ENCODE measurements around the gene KCTD17. TPM values are rescaled to one million over a fixed set of nuclear protein-coding genes. Genes with fewer than 3 reads are reported as not detected.

Gene KCTD17
- total RNA-seq, 1 donor from 2014 or later, result 8.9 TPM

DNA sequence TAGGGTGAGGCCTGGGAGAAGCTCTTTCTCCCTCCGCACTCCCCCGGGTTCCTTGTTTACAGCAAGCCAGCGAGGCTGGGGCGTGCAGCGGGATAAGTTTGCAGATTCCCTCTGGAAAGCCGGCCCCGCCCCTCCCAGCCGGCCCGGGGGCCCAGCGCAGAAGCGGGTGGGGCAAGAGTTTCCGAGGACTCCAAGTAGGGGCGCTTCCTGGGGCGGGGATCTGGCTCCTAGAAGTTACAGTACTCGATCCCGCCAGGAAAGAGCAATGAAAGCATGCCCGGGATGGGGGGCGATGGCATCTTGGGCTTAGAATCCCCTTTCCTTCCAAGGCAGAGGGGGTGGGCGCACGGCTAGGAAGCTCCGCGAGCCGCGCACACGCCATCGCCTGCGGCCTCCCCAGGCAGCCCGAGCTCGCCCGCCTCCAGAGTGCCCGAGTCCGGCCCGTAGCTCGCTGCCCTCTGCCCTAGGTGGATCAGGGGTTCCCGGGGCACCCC, 32.7 kb upstream of the KCTD17 start:
- peak; percentile 53 for ATAC-seq (ENCODE audit: poor library complexity)
- peak; percentile 84 for DNase-seq
- intact Hi-C loops (cut with DNase I), result no loop called here

DNA sequence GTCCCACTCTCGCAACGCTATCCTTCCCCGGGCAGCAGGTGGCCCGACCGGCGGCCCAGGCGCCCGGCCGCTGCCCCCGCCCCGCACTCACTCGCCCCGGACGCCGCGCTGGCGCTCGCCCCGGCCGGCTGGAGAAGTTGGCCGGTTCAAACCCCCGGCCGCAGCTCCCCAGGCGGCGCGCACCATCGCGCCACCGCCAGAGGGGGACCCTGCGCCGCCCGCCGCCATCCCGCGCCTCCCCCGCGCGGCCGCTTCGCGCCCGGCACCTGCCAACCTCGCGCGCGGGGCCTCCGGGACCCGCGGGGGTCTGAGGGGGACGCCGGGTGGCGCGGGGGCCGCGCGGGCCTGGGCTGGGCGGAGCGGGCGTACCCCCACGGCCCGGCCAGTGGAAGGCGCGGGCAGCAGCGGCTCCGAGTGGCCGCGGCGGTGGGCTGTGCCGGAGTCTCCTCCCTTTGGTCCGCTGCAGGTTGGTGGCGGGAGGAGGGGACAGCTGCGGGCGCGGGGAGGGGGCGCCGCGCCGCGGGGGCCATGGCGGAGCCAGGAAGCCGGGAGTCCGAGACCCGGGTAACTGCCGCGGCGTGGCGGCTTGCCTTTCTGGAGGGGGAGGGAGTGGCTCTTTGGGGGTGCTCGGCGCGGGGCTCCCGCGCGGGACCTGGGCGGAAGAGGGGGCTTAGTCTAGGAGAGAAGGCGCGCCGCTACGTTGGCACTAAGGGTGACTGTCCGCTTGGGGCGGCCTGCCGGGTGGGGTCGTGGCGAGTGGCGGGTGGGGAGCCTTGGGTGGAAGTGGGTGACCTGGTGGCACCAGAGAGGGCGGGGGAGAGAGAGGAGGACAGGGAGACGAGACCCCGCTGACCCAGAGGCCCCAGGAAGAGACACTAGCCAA, 32.0 kb upstream of the KCTD17 start, which contains the start of the genes MPST and TST:
Gene MPST, plus strand, starts transcription at position 434 of the 883 bp plus-strand sequence. Its CDS starts 95 bp downstream, at position 529.
Gene TST, minus strand, starts transcription at position 139 of the 883 bp plus-strand sequence. CDS start 715 bp downstream, outside the sequence.
- DNase-seq (peak; percentile 89), ATAC-seq (ENCODE audit: poor library complexity) (peak; percentile 85)
- intact Hi-C loops (cut with DNase I), result no loop called here

DNA sequence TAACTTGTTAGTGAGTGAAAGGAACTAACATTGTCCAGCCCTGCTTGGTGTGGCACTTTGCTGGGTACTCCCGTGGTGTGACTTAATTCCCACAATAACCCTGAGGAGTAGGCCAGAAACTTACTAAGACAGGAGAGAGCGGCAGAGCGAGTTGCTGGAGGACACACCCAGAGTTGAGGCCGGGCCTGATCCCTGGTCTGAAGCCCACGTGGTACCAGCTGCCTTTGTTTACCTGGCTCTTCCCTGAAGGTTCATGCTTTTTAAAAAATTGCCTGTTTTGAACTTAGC, 31.4 kb upstream of the KCTD17 start:
- intact Hi-C loops (cut with DNase I), result no loop called here
- ATAC-seq (ENCODE audit: poor library complexity), result peak; percentile 34

DNA sequence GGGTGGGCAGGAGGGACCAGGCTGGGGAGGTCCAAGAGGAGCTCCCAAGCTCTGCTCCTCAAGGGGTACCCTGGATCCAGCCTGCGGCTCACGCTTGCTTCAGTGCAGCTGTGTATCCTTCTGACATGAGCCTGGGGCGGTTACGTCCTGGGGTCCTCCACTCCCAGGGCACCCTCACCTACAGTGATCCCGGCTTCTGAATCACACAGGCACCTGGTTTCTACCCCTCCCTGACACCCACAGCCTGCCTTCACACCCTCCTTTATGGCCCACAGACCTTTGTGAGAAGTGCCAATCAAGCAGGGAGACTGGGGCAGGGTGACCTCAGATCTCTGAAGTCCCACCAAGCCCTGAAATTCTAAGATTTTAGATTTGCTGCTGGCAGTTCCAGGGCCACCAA, 30.5 kb upstream of the KCTD17 start:
- DNase-seq (no peak), ATAC-seq (ENCODE audit: poor library complexity) (no peak)
- intact Hi-C loops (cut with DNase I), result no loop called here

More for the DNA sequence above, 31.4 kb upstream of the KCTD17 start:
- DNase-seq, result no peak

DNA sequence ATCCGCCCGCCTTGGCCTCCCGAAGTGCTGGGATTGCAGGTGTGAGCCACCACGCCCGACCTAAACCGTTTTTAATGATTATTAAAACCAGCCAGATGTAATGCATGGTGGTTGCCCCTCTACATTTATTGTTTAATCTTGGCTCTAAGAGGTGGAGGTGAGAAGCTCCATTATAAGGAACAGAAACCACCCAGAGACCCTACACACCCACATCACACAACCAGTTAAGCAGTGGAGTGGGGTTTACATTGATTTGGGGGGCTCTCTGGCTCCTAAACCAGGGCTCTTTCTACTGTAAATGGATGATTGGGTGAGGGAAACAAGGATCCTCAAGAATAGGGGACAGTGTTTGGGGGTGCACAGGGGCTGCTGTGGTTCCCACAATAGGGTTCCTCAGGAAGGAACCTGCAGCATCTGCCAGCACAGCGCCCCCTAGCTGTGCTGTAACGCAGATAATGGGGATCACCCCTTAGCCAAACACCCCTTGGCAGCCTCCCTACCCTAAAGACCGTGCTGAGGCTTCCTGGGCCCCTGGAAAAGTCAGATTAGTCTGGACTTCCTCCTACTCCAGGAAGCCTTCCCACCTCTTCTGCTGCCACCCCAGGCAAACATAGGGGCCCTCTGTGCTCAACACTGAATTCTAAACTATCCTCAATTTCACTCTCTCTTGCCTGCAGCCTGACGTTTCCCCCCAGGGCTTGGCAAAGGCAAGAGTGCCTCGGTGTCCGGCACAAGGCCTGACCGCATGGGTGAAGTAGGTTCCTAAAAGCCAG, 29.6 kb upstream of the KCTD17 start:
- no peak for ATAC-seq (ENCODE audit: poor library complexity)
- peak; percentile 71 for DNase-seq
- intact Hi-C loops (cut with DNase I), result no loop called here

DNA sequence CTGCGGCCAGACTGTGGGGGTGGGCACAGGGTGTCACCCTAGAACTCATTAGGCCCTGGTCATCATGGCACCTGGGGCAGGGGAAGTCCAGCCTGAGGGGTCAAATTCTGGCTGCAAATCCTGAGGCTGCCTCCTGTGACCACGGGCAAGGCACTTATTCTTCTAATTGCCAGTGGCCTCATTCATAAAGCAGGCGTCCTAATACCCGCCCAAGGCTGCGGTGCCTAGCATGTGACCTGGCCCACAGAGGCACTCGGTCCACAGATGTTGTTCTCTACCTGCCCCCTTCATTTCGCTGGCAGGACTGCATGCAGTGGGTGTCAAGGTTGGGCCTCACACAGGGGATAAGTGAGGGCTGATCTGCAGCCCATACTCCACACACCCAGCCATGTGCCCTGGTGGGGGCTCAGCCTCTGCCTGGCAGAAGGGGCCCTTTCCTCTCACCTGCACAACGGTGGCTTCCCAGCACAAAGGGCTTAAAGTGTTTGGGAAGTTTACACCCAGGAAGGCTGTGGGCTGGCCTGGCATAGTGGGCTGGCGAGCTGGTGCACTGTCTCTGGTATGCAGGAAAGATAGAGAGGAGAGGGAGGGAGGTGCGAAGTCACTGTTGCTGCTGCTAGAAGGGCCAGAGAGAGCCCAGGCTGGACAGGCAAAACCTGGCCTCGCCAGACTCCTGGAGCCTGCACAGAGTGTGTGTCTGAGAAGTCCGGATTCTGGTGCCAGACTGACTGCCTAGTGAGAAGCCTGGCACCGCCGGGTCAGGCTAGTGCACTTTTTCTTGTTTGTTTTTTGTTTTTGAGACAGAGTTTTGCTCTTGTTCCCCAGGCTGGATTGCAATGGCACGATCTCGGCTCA, 28.8 kb upstream of the KCTD17 start:
- peak; percentile 8 for ATAC-seq (ENCODE audit: poor library complexity)
- intact Hi-C loops (cut with DNase I), result no loop called here
- no peak for DNase-seq

DNA sequence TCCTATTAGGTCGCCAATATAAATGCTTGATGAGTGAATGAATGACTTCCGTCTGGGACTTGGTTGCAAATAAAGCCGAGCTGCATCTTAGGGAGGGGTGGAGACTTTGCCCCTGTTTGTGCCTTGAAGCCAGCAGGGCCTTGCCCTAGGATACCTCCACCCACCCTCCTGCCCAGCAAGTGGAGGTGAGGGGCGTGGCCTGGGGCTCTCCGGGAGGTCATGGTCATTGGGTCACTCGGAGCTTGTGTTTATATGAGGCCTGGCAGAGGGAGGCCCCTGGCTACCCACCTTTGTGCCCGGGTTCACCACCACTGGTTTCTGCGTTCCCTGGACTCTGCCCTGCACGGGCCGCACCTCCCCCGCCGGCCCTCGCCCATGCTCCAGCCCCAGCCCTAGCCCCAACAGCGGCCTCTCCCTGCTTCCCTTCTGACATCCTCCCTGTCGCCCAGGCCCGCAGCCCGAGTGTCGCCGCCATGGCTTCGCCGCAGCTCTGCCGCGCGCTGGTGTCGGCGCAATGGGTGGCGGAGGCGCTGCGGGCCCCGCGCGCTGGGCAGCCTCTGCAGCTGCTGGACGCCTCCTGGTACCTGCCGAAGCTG, 27.7 kb upstream of the KCTD17 start:
- DNase-seq (no peak), ATAC-seq (ENCODE audit: poor library complexity) (no peak)
- intact Hi-C loops (cut with DNase I), result no loop called here

DNA sequence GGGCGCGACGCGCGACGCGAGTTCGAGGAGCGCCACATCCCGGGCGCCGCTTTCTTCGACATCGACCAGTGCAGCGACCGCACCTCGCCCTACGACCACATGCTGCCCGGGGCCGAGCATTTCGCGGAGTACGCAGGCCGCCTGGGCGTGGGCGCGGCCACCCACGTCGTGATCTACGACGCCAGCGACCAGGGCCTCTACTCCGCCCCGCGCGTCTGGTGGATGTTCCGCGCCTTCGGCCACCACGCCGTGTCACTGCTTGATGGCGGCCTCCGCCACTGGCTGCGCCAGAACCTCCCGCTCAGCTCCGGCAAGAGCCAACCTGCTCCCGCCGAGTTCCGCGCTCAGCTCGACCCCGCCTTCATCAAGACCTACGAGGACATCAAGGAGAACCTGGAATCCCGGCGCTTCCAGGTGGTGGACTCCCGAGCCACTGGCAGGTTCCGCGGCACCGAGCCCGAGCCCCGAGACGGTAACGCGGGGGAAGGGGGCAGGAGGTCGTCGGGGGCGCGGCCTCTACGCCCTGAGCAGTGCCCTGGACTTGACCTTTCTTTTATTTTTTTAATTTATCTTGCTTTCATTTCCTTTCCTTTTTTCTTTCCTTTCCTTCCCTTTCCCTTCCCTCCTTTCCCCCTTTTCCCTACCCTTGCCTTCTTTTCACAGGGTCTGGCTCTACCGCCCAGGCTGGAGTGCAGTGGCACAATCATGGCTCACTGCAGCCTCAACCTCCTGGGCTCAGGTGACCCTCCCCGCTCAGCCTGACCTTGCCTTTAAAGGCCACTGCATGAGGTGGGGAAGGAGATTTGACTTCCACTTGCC, 27.0 kb upstream of the KCTD17 start:
- DNase-seq (no peak), ATAC-seq (ENCODE audit: poor library complexity) (no peak)
- intact Hi-C loops (cut with DNase I), result no loop called here

DNA sequence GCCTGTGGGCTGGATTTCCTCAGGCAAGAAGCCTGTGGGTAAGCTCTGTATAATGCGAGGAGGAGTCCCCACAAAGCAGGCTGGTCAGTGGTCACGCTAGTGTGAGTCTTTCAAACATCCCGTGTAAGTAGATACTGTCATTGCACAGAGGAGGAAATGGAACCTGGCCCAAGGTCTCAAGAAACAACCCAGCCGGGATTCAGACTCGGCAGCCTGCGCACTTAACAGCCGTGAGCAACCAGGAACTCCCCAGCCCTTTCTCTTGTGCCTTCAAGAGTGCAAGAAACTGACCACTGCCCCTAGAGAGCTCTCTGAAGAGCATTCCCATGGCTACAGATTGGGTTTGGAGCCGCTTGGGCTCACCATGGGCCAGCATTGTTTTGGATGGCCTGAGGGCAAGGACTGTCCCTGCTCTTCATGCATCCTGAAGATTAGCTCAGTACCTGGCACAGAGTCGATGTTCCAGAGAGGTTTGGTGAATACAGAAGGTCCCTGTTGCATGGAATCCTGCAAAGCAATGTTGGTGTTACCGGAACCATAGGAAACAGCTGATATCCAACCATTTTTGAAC, 26.0 kb upstream of the KCTD17 start:
- ATAC-seq (ENCODE audit: poor library complexity) (no peak), DNase-seq (no peak)
- intact Hi-C loops (cut with DNase I), result no loop called here

DNA sequence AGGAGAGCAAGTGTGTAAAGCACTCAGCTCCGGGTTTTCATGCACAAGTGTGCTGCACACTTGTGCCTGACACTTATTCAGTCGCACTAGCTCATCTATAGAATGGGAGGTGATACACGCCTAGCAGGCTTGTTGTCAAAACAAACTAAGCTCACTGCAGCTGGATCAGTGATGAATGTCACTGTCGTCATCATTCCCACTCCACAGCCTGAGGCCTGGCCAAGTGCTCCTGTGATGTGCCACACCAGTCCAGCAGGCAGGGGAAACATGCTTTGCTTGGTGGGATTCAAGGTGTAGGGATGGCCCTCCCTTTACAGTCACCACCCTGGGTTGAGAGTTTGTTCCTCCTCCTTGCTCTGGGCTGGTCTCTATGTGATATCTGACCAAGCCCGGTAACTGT, 25.2 kb upstream of the KCTD17 start:
- intact Hi-C loops (cut with DNase I), result no loop called here
- ATAC-seq (ENCODE audit: poor library complexity) (peak; percentile 66), DNase-seq (no peak)

DNA sequence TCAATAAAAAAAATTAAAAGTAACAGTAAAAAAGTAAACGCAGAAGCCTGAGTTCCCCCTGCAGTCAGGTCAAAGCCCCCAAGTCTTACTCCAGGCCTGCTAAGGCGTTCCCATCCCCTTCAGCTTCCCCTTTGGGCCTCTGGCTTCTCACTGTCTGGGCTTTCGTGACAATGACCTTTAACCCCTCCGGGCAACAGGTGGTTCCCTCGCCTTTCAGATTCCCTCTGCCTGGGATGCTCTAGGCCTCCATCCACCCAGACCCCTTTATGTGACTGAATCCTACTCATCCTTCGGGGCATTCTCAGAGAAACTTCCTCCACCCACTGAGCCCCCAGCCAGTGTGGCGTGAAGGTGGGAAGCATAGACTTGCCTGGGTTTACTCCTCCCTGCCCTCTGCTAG, 24.0 kb upstream of the KCTD17 start:
- DNase-seq, result no peak
- no peak for ATAC-seq (ENCODE audit: poor library complexity)
- intact Hi-C loops (cut with DNase I), result no loop called here

DNA sequence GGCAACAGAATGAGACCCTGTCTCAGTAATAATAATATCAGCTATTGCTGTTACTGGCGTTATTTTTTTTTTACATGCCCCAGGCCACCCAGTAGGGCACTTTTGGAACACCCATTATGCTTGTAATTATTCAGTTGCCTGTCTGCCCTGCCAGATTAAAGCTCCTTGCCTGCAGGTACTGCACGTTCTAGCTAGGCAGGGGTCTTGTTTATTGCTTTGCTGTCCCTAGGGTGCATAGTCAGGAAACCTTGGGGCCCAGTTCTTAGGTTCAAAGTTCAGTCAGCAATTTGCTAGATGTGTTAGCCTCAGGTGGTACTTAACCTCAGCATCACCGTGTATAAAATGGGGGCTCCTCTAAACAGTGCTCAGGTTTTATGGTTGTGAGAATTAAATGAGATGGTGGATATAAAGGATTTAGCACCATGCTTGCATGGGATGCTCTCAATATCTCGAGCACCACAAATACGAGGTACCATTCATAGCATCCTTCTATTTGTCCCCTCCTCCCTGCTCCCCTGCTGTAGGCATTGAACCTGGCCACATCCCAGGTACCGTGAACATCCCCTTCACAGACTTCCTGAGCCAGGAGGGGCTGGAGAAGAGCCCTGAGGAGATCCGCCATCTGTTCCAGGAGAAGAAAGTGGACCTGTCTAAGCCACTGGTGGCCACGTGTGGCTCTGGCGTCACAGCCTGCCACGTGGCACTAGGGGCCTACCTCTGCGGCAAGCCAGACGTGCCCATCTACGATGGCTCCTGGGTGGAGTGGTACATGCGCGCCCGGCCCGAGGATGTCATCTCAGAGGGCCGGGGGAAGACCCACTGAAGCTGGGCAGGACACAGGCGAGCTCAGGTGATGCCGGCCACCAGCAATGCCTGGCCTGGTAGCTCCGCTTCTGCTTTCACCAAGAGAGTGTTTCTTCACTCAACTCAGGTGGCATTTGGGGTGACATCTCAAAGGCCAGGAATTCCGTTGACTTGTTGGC, 22.6 kb upstream of the KCTD17 start:
- ATAC-seq (ENCODE audit: poor library complexity), result no peak
- no peak for DNase-seq
- intact Hi-C loops (cut with DNase I), result no loop called here

DNA sequence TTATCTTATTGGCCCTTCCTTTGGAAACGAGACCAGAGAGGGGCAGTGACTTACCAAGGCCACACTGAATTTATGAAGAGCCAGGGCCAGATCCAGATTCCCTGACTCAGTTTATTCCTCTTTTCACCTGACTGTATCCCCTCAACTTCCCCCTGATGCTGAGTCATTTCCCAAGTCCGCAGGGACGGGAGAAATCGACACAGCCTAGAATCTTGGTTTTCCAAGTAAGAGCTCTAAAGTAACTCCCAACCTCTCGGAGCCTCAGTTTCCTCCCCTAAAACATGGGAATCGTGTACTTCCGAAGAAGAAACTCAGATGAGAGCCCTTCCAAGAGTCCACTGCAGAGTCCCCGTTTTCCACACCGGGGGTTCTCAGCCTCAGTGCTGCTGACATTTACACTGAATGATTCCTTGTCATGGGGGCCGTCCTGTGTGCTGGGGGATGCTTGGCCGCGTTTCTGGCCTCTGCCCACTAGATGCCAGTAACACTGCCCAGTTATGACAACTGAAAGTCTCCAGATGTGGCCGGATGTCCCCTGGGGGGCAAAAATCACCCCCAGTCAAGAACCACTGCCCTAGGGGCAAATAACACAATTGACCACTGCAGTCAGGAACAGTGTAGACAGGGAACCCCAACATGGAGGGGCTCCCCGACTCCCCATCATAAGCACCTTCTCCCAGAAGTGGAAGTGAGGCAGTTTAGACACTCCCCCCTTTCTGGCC, 20.8 kb upstream of the KCTD17 start:
- intact Hi-C loops (cut with DNase I), result no loop called here

DNA sequence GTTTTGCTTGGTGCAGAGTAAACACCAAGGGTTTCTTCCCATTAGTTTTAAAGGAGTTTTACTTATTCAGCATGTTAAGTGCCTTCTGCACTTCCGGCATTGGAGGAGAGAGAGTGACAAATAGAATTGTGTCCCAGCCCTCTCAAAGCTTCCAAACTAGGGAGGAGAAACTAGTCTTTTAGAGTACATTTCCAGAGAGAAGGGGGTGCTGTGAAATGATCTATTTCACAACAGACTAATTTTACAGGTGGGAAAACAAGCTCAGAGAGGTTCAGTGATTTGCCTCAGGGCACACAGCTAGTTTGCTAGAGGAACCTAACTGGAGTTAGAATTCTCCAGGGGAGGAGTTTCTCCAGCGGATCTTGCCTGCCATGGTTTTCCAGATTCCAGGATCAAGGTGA, 19.4 kb upstream of the KCTD17 start:
- ATAC-seq (ENCODE audit: poor library complexity), result no peak
- DNase-seq, result no peak
- intact Hi-C loops (cut with DNase I), result no loop called here

More for the DNA sequence above, 20.8 kb upstream of the KCTD17 start:
- DNase-seq, result no peak
- ATAC-seq (ENCODE audit: poor library complexity), result no peak

DNA sequence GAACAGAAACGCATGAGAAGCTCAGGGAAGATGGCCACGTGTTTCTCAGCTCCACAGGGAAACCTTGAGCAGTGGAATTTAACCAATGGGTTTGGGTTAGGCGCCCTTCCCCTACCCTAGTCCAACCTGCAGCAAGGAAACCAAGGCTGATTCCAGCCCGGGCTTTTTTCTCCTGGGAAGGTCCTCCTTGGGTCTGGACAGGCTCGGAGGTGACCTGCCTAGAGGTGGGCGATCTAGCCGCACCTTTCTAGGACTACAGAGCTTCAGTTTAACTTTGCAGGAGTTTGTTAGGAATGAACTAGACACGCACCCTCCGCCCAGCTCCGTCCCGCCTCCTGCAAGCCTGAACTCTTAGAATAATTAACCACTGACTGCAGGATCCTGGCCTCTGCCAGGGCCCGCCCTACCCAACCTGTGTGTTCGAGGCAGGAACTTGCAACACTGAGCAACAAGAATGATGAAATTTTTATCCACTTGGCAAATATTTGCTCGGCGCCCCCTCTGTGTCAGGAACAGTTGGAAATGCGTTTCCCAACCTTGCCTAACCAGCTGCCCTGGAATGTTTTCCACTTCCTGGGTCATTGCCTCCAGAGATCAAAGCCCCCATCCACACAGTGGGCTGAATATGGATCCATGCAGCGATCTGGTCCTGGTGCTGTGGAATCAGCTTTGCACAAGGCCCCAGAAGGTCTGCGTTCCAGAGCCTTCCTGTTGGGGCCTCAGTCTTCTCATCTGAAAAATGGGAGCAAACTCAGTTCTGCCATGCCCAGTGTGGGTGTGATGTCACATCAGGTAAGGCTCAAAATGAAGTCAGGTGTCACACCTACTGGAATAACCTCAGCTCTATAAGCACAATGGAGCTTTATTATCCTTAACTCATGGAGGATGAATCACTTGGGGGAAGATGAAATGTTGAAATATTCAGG, 18.7 kb upstream of the KCTD17 start:
- peak; percentile 40 for ATAC-seq (ENCODE audit: poor library complexity)
- DNase-seq, result no peak
- intact Hi-C loops (cut with DNase I), result no loop called here
